ENCODE measurements around the gene CYREN. TPM values are rescaled to one million over a fixed set of nuclear protein-coding genes. Genes with fewer than 3 reads are reported as not detected.

CYREN gene
- total and polyA plus RNA-seq, 2 of the 13 experiments (the other 11 are each of a cell fraction or from before 2014, with no cell fraction given) = 20.7 to 60.7 TPM

- peaks cover 8 to 60% of the 10 kb centered on the region in 2 experiments for H3K36me3 ChIP-seq (replicated peaks in 1 of 2; ENCODE audit: control insufficient read depth in 1 of 2, insufficient read depth in 2 of 2, low read length in 2 of 2)
- no TSS peak for BruUV-seq (replicated peaks)
- ATAC-seq (no peak), DNase-seq (ENCODE audit: low spot score) (no peak), FAIRE-seq (no peak)
- no peak overlapping the region for H2AFZ ChIP-seq (ENCODE audit: low read length)
- in situ Hi-C loops (cut with HindIII; ENCODE audit: extremely low pct_ligation_motif_present, low pct_unique_long_range_greater_than_20kb) = no loop called here
- H3K27ac ChIP-seq (ENCODE audit: extremely low read length, insufficient read depth, low read length) = no peak overlapping the region
- no peaks in the 10 kb centered on the region for H4K20me1 ChIP-seq (ENCODE audit: insufficient read depth, low read length)
- H3K9ac ChIP-seq (ENCODE audit: insufficient read depth, low read depth, low read length) = no peak overlapping the region
- no peaks in the 10 kb centered on the region for H3K27me3 ChIP-seq (ENCODE audit: control insufficient read depth in 1 of 2, insufficient read depth in 2 of 2, low read length in 2 of 2)
- no peaks in the 10 kb centered on the region for H3K79me2 ChIP-seq (ENCODE audit: insufficient read depth, low read length)
- intact Hi-C loops (cut with micrococcal nuclease; ENCODE audit: unreplicated experiment) = no loop called here
- no peaks in the 10 kb centered on the region for H3K9me3 ChIP-seq (ENCODE audit: low read length)
- ChIA-PET POLR2A (no interaction called here), CTCF (ENCODE audit: low intra/inter-chr PET ratio, low total read pairs) (no interaction called here)
- no peak overlapping the region for H3K4me2 ChIP-seq (ENCODE audit: low read depth, low read length)
- H3K4me1 ChIP-seq (ENCODE audit: insufficient read depth, low read length) = peaks cover 12% of the 10 kb centered on the region
- no peak overlapping the region for H3K4me3 ChIP-seq (replicated peaks in 1 of 3; ENCODE audit: insufficient read depth in 1 of 3, low read depth in 2 of 3, low read length in 3 of 3)
- no peak for TF ChIP-seq KLF13 (CRISPR knock-in tag; IDR thresholded peaks at IDR 0.05)
- no peak for TF ChIP-seq ZBTB37 (CRISPR knock-in tag; IDR thresholded peaks at IDR 0.05)
- peak; percentile 42 to 47 for TF ChIP-seq MAFK (conservative IDR thresholded peaks at IDR 0.05 in 1 of 2, IDR thresholded peaks at IDR 0.05 in 1 of 2; ENCODE audit: low read length in 2 of 2)
- TF ChIP-seq RNF2 (conservative IDR thresholded peaks at IDR 0.05; ENCODE audit: low read depth) = no peak
These were observed 20.2 kb upstream of the CYREN start for GRCh38 chr7:135190703-135191102.

- ATAC-seq (no peak), DNase-seq (ENCODE audit: low spot score) (no peak), FAIRE-seq (no peak)
- H3K79me2 ChIP-seq (ENCODE audit: insufficient read depth, low read length) = no peaks in the 10 kb centered on the region
- no peak overlapping the region for H3K4me2 ChIP-seq (ENCODE audit: low read depth, low read length)
- H3K27ac ChIP-seq (ENCODE audit: extremely low read length, insufficient read depth, low read length) = no peak overlapping the region
- H3K36me3 ChIP-seq (replicated peaks in 1 of 2; ENCODE audit: control insufficient read depth in 1 of 2, insufficient read depth in 2 of 2, low read length in 2 of 2) = peaks cover 6 to 63% of the 10 kb centered on the region in 2 experiments
- no peaks in the 10 kb centered on the region for H3K9me3 ChIP-seq (ENCODE audit: low read length)
- H3K4me1 ChIP-seq (ENCODE audit: insufficient read depth, low read length) = peaks cover 12% of the 10 kb centered on the region
- CTCF ChIA-PET (ENCODE audit: low intra/inter-chr PET ratio, low total read pairs) = no interaction called here
- no peaks in the 10 kb centered on the region for H4K20me1 ChIP-seq (ENCODE audit: insufficient read depth, low read length)
- in situ Hi-C loops (cut with HindIII; ENCODE audit: extremely low pct_ligation_motif_present, low pct_unique_long_range_greater_than_20kb) (no loop called here), intact Hi-C loops (cut with micrococcal nuclease; ENCODE audit: unreplicated experiment) (no loop called here)
- no peak overlapping the region for H3K4me3 ChIP-seq (replicated peaks in 1 of 3; ENCODE audit: insufficient read depth in 1 of 3, low read depth in 2 of 3, low read length in 3 of 3)
- WGBS (ENCODE audit: low lambda C conversion rate) = 97% methylated on average over 4 of the region's 4 CpGs
- POLR2A ChIA-PET = no interaction called here
- BruUV-seq (replicated peaks) = no TSS peak
- H3K27me3 ChIP-seq (ENCODE audit: control insufficient read depth in 1 of 2, insufficient read depth in 2 of 2, low read length in 2 of 2) = no peaks in the 10 kb centered on the region
- no peak overlapping the region for H2AFZ ChIP-seq (ENCODE audit: low read length)
- no peak overlapping the region for H3K9ac ChIP-seq (ENCODE audit: insufficient read depth, low read depth, low read length)
- TF ChIP-seq MXD1 (CRISPR knock-in tag; IDR thresholded peaks at IDR 0.05) (no peak), TFE3 (CRISPR knock-in tag; IDR thresholded peaks at IDR 0.05) (no peak), ZNF513 (CRISPR knock-in tag; conservative IDR thresholded peaks at IDR 0.05) (no peak), ZNF510 (CRISPR knock-in tag; IDR thresholded peaks at IDR 0.05; ENCODE audit: low read depth) (no peak), JARID2 (CRISPR knock-in tag; IDR thresholded peaks at IDR 0.05; ENCODE audit: insufficient replicate concordance) (no peak), ZNF253 (CRISPR knock-in tag; IDR thresholded peaks at IDR 0.05; ENCODE audit: borderline replicate concordance) (no peak), ZFP91 (CRISPR knock-in tag; IDR thresholded peaks at IDR 0.05; ENCODE audit: borderline replicate concordance) (no peak)
These were observed 19.5 kb upstream of the CYREN start for GRCh38 chr7:135189961-135190360.
